Medulla oblongata (tissue), 1 donor: ENCODE results near the gene C17orf75.
"Not testable (repeated sequence)": the region's sequence is repeated elsewhere in the genome, so short reads cannot be mapped to it uniquely, and the experiment has no call there.

Experiments used
- DNase-seq: peaks from one replicate; pipeline ENCODE4 v3.0.0-alpha.2; 2015; ENCODE audit errors: extremely low spot score

C17orf75 gene

GRCh38 chr17:32345951-32346600, 4.1 kb upstream of the C17orf75 start:
- DNase-seq: no peak

GRCh38 chr17:32342603-32343325, 791 bp upstream of the C17orf75 start:
- no peak for DNase-seq

DNA sequence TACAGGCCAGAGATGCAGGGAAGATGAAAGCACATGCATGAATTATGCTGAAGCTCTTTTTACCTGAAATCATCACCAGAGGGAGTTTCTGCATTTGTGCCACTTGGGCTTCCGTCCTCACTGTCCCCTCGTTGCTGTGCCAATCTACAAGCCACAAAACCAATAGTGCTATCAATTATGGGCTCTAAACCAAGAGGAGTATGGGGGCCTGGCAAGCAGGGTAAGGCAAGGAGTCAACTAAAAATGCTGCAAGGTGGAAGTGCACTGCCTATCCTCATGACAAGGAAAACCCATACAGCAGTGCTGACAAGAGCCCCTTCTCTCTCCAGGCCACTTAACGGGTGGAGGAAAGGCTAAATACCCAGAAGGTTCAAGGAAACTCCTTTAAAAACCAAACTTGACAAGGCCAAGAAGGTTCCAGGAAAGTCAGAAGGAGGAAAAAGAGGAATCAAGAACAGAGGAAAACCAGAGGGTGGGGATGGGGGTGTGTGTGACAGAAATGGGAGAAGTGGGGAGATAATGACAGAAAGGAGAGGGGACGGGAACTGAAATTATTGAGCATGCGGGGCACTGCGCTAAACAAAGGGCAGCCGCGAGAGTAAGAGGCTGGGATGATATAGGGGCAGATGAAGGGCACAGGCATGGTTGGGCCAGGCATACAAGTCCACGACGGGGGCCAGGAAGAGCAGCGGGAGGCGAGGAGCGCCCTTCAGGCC, 674 bp downstream of the C17orf75 start:
- peak; percentile 34 for DNase-seq

DNA sequence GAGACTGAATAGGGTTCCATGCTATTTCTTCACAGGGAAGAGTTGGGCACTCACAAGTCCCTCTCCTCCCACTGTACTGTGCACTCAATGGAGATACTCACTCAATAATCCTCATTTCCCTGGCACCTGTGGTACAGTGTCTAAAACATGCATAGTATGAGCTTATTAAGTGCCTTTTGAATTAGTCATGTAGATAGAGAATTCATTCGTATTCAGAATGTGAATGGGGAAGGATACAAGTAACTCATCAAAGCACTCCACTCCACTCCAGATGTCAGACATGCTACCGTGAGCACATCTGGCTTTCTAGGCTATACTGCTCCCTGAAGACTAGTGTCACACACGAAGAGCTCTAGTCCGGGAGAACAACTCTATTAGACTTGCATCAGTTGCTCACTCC, 6.3 kb downstream of the C17orf75 start:
- DNase-seq: no peak

DNA sequence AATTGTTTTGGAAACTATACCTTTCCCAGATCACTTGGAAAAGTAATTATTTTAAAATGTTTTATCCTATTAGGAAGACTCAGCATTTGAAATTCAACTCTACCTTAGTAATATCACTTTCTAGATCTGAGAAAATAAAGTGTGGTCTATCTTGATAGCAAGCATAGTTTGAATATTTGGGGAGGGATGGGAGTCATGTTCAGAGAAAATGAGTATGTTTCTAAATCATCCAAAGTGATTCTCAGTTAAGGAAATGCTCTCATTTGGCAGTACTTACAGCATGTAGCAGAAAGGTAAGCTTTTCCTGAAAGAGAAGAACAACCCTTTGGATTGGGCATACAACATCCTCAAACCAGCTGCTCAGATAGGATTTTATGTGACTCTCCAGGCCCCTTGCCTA, 6.9 kb downstream of the C17orf75 start:
- DNase-seq: no peak

GRCh38 chr17:32333187-32333586, 8.8 kb downstream of the C17orf75 start:
- DNase-seq: no peak

DNA sequence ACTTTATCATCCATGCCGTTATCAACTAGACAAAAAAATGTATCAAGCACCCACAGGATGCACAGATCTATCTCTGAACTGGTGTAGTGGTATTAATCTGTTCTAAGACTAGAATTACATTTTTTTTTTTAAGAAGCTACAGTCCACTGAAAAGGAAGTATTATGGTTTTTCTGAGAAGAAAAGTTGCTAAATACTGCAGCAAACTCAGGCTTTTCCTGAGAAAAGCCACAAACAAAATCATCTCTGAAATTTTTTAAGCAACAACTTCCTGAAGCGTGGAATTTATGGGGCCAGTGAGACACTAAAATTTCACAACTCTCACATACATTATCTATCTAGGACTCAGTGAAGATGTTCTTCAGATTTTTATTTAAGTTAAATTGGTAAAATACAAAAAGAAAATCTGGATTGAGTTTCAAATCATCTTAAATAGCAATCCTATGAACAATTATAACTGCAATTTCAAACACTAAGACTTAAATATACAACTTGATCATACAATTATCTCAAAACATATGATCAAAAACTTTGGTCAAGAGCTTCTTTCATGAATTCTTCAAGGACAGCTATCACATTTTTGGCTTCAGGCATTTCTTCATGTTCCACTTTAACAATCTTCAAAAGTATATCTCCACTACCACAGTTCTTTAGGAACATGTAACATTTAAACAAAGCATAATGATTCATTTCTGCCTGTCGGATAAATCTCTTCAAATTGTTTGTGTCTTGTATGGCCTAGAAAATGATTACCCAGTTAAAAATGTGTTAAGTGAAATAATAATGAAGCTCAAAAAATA, 10.5 kb downstream of the C17orf75 start:
- no peak for DNase-seq

GRCh38 chr17:32330147-32330546, 11.8 kb downstream of the C17orf75 start:
- no peak for DNase-seq

DNA sequence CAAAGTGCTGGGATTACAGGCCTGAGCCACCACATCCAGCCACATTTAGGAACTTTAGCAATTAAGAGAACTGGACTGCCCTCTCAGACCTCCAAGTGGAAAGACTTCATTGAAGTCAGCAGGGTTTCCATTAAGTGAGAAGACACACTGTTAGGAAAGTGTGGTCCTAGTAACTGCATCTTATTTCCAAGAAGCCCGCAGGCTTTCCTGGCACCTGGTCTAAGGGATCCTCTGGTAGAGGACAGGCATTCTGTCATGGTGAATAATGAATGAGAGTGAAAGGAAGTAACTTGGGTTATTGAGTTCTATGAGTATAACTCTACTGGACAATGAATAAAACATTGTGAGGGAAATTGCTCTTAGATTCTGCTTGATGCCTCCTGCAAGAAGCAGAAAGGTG, 14.1 kb downstream of the C17orf75 start:
- no peak for DNase-seq

DNA sequence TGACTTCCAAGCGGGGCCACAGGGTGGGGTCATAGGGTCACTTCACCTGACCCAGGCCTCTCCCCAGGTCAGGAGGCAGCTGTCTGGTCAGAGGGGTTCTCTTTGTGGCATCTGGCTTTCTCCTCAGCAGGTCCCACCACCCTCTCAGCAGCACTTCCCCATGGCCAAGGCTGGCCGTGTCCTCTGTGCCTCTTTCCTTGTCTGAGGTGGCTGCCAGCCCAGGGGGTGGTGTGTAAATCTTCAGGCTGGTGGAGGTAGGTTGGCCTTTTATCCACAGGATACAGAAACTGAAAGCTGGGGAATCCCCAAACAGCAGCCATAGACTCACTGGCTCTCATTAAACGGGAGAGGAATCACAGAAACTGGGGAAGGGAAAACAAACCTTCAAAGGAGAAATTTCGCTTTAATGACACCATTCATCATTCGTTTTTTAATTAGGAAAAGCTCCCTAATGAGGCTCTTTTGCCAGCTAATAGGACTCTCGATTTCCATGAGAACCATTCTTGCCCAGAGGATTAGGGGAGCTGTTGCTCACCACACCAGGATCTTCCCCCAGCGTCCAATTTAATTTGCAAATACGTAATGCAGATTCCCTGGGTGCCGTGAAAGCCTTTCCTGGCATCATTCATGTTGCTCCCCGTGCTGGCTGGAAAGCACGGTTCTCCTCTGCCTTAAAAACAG, 18.0 kb downstream of the C17orf75 start:
- peak; percentile 33 for DNase-seq

DNA sequence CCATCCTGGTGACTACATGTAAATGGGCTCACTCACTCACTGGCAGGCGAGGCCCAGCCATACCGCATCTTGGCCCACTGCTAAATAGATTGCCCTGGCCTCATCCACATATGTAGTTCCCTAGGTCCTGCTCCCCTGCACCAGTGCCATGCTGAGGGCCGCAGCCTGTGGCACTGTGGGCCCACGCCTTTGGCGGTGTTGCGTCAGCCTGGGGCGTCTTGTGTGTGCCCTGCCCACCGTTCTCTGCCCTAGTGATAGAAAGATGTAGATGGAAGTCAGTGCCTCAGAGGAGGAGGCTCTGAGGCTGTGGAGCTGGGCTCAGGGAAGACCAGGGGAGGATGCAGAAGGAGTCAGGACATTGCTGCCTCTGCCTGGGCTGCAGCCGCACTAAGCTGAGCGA, 18.9 kb downstream of the C17orf75 start:
- DNase-seq: no peak

- DNase-seq: no peak
Observed at GRCh38 chr17:32320847-32321246, 21.1 kb downstream of the C17orf75 start.

DNA sequence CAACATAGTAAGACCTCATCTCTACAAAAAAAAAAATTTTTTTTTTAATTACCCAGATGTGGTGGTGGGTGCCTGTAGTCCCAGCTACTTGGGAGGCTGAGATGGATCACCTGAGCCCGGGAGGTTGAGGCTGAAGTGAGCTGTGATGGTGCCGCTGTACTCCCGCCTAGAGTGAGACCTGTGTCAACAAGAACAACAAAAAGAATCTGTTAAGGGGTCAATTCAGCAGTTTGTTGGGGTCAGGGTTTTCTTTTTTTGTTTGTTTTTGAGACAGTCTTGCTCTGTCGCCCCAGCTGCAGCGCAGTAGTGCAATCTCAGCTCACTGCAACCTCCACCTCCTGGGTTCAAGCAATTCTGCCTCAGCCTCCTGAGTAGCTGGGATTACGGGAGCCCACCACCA, 21.9 kb downstream of the C17orf75 start:
- not testable (repeated sequence) for DNase-seq

GRCh38 chr17:32319548-32319905, 22.4 kb downstream of the C17orf75 start:
- peak; percentile 79 for DNase-seq

DNA sequence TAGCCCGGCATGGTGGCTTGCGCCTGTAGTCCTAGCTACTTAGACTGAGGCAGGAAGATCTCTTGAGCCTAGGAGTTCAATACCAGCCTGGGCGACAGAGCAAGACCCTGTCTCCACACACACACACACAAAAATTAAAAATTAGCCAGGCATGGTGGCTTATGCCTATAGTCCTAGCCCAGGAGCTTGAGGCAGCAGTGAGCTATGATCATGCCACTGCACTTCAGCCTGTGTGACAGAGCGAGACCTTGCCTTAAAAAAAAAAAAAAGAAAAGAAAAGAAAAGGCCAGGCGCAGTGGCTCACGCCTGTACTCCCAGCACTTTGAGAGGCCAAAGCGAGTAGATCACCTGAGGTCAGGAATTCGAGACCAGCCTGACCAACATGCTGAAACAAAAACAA, 23.9 kb downstream of the C17orf75 start:
- no peak for DNase-seq

DNA sequence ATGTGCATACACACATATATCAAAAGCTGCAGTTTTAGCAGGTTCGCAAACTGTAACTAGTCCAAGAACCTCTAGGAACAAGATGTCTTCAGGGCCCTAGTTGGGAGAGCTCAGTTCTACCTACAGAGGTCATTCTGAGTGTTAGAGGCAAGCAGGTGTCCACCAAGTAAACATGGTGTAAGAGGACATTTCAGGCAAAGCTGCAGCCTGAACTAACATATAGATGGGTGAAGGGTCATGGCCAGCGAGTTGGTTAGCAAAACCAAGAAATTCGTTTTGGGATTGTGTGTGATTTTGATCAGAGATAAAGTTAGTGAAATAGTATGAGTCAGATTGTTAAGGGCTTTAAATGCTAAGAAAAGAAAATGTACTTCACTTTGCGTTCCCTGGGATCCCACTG, 24.6 kb downstream of the C17orf75 start:
- no peak for DNase-seq

GRCh38 chr17:32316653-32317052, 25.3 kb downstream of the C17orf75 start:
- not testable (repeated sequence) for DNase-seq

DNA sequence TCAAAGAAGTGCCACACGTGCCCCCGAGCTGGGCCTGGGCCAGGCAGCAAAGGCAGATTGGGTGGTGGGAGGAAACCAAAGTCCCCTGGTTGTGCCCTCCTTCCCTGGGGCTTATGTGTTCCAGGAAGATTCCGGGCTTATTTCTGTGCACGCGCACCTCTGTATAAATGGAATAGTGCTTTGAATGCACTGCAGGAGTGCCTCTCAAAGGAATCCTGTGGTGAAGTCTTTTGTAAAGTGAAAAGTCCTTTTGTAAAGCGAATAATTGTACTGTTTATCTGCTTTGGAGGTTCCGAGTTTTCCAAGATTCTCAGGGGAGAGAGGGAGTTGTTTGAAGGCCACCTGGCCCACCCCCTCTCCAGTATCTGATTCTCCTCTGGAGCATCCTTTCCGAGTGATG, 26.8 kb downstream of the C17orf75 start:
- DNase-seq: no peak

DNA sequence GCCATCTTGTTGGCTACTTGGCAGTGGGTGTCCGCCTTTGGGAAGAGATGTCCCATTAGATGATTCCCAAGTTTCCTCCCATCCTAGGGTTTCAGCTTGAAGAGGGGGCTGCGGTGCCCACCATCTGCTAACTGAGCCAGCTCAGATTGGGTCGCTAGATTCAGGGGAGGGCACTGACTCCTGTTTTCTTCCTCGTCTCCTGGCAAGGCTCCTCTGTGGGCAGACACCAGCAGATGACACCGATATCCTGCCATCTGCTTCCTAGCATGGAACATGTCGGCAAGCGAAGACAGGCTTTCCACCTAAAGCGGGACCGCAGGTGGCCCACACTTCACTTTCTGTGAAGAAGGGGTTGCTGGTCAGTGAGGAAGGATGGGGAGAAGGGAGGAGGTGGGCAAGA, 27.3 kb downstream of the C17orf75 start:
- no peak for DNase-seq

GRCh38 chr17:32311028-32311536, 30.9 kb downstream of the C17orf75 start:
- peak; percentile 30 for DNase-seq

DNA sequence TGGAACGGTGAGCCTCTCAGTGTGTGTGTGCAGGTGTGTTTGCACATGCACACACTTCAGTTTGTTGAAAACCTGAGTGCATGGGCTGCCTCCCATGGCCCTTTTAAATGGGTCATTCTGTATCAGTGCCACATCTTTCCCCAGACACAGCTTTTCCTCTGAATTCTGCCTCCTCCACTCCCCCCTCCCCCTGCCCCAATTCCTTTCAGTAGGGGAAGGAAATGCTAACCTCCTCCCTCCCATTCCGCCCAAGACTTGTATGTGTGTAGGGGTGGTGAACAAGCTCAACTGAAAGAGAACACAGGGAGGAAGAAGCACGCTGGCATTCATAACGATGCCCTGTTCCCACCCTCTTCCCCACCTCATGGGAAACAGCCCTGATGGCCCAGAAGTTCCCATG, 34.3 kb downstream of the C17orf75 start:
- no peak for DNase-seq
